GM18502 (cell line): ENCODE results near the gene DAG1.

Experiments
- ATAC-seq: cut with Tn5 transposase; IDR thresholded peaks from one replicate; pipeline ENCODE4 v1.9.1; 2021; ENCODE audit warnings: mild to moderate bottlenecking; ENCODE audit not compliant: unreplicated experiment, poor library complexity

The DAG1 gene

GRCh38 chr3:49469936-49470713 lies at the start of gene DAG1:
TSS of gene DAG1 (plus strand) at chr3:49470267. CDS start at chr3:49510535, 40,268 bp downstream.
- ATAC-seq = peak; percentile 86

- ATAC-seq = no peak
Observed at GRCh38 chr3:49421890-49422378, 48.1 kb upstream of the DAG1 start.

GRCh38 chr3:49422379-49423248 lies 47.5 kb upstream of the DAG1 start, which contains the start of gene AMT:
TSS of gene AMT (minus strand) at chr3:49422473. CDS start at chr3:49422450, 23 bp downstream.
- ATAC-seq = no peak

GRCh38 chr3:49424816-49425215 lies 45.3 kb upstream of the DAG1 start:
- no peak for ATAC-seq

GRCh38 chr3:49427586-49427985 lies 42.5 kb upstream of the DAG1 start:
- no peak for ATAC-seq

GRCh38 chr3:49428752-49429080 lies 41.4 kb upstream of the DAG1 start:
- ATAC-seq = peak; percentile 2

GRCh38 chr3:49434731-49435130 lies 35.3 kb upstream of the DAG1 start:
- ATAC-seq = no peak

GRCh38 chr3:49445391-49445790 lies 24.7 kb upstream of the DAG1 start:
- ATAC-seq = no peak

GRCh38 chr3:49453621-49454020 lies 16.4 kb upstream of the DAG1 start:
- no peak for ATAC-seq

GRCh38 chr3:49454458-49454857 lies 15.6 kb upstream of the DAG1 start:
- no peak for ATAC-seq

- no peak for ATAC-seq
Observed at GRCh38 chr3:49454898-49455681, 15.0 kb upstream of the DAG1 start.

GRCh38 chr3:49456466-49456865 lies 13.6 kb upstream of the DAG1 start:
- no peak for ATAC-seq

GRCh38 chr3:49460188-49460890 lies 9.7 kb upstream of the DAG1 start:
- ATAC-seq = no peak

- no peak for ATAC-seq
Observed at GRCh38 chr3:49460956-49461355, 9.1 kb upstream of the DAG1 start.

GRCh38 chr3:49461443-49462171 lies 8.5 kb upstream of the DAG1 start:
- ATAC-seq = no peak

- no peak for ATAC-seq
Observed at GRCh38 chr3:49462222-49462621, 7.8 kb upstream of the DAG1 start.

GRCh38 chr3:49465270-49466034 lies 4.6 kb upstream of the DAG1 start:
- no peak for ATAC-seq

GRCh38 chr3:49466085-49466484 lies 4.0 kb upstream of the DAG1 start:
- no peak for ATAC-seq
